Stimulated activated CD8-positive, alpha-beta memory T cell treated with anti-CD3 and anti-CD28 coated beads, Interleukin-15, amount 100 ng/mL, for 48 hours (primary cell): ENCODE measurements around the gene DVL2.

Experiments
- DNase-seq, 2 donors: peaks; one replicate each; pipeline ENCODE4 v3.0.0-alpha.2; 2020; ENCODE audit warnings: low read depth in 2 of 2

The DVL2 gene

DNA sequence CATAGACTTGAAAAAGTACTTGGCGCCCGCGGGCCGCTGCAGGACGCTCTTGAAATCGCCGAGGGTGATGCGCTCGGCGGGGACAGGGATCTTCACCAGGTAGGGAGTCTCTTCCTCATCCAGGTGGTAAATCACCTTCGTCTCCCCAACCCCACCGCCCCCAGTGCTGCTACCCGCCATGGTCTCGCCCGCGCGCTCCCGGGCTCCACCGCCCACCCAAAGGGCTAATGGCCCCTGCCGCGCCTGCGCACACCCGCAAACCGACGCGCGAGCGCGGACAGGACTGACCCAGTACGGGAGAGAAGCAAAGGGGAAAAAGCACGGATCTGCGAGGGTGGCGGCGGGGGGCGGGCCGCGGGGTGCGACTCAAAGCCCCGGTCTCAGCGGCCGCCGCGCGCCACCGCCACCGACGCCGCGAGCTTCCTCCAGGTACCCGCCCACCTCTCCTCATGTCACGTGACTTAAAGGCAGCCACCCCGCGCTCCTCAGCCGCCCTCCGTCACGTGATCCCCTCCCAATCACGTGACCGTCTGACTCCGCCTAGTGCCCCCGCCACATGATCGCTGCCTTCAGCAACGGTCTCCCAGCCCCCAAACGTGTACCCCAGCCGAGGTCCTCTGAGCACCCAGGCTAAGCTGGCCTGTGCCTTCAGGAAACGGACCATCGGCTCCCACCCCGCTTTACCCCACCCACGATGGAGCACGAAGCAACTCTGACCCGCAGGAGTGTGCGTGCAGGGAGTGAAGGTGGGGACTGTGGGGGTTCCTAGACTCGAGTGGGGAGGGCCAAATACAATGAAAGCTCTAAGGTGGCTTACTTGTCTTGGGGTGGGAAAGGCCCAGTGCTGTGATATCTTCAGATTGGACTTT lies at the start of gene DVL2:
TSS of gene DVL2 (minus strand) at position 435 of the 869 bp plus-strand sequence. CDS start at position 180, 255 bp downstream.
- peak; percentile 91 to 94 for DNase-seq

DNA sequence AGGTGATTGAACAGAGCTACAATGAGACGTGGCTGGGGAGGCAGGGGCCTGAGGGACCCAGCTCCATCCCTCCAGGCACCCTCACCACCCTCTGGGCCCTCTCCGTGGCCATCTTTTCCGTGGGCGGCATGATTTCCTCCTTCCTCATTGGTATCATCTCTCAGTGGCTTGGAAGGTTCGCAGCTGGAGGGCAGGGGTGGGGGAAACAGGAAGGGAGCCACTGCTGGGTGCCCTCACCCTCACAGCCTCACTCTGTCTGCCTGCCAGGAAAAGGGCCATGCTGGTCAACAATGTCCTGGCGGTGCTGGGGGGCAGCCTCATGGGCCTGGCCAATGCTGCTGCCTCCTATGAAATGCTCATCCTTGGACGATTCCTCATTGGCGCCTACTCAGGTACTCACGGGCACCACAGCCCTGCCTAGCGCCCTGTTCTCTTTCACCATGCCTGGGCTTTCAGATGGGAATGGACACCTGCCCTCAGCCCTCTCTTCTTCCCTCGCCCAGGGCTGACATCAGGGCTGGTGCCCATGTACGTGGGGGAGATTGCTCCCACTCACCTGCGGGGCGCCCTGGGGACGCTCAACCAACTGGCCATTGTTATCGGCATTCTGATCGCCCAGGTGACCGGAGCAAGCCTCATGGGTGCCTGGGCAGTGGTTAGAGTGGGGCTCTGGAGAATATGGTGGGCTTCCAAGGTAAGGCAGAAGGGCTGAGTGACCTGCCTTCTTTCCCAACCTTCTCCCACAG lies 49.3 kb upstream of the DVL2 start:
- DNase-seq: no peak

DNA sequence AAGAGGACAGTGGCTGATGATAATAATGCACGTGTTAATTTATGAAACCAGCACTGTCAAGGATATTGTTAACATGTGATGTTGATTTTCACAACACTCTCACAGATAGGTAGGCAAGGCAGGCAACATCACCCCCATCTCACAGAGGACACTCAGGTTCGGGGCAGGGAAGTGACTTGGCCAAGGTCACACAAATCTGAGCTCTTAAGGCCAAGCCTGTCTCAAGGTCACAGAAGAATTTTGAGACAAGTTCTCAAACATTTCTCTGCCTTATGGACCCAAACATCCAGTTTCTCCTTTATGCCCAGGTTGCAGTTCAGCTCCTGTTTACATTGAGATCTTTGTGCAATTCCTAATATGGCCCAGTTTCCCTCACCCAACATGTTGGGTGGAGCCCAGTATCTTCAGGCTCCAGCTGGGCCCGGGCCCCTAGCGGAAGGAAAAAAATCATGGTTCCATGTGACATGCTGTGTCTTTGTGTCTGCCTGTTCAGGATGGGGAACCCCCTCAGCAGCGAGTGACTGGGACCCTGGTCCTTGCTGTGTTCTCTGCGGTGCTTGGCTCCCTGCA lies 48.5 kb upstream of the DVL2 start:
- no peak for DNase-seq

DNA sequence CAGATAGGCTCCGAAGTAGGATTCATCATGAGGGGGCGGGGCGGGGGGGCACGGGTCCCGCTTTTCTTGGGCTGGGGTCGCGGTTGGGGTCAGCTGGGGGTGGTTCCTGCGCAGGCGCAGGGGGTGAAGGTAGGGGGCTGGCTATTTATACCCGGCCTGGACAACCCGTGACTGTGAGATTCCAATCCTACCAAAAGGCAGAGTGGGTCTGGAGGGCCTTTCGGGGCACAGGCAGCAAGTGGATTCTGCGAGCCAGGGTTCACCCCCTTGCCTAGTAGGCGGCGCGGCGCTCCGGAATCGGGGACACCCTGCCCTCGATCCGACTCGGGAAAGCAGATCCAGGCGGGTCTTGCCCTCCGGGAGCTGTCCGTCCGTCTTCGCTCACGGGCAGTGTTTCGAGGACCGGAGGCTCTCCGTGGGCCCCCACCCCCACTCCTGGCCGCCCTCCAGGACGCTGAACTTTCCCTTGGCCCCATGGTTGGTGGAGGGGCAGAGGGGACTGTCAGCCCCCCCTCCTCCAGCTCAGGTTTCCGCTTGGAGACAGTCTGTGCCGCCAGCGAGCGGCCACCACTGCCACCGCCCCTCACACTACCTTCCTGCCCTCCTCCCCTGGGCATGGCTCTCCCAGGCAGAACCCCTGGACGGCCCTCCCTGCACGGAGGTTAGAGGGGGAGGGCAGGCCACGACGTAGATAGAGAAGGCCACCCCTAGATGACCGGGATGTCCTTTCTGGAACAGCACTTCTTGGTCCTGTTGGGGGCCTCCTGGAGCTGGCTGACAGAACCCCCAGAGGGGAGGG lies 47.8 kb upstream of the DVL2 start:
- DNase-seq: no peak

DNA sequence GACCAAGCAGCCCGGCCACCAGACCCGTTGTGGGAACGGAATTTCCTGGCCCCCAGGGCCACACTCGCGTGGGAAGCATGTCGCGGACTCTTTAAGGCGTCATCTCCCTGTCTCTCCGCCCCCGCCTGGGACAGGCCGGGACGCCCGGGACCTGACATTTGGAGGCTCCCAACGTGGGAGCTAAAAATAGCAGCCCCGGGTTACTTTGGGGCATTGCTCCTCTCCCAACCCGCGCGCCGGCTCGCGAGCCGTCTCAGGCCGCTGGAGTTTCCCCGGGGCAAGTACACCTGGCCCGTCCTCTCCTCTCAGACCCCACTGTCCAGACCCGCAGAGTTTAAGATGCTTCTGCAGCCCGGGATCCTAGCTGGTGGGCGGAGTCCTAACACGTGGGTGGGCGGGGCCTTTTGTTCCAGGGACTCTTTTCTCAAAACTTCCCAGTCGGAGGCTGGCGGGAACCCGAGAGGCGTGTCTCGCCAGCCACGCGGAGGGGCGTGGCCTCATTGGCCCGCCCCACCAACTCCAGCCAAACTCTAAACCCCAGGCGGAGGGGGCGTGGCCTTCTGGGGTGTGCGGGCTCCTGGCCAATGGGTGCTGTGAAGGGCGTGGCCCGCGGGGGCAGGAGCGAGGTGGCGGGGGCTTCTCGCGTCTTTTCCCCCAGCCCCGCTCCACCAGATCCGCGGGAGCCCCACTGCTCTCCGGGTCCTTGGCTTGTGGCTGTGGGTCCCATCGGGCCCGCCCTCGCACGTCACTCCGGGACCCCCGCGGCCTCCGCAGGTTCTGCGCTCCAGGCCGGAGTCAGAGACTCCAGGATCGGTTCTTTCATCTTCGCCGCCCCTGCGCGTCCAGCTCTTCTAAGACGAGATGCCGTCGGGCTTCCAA lies 47.0 kb upstream of the DVL2 start, which contains the start of gene SLC2A4:
TSS of gene SLC2A4 (plus strand) at position 645 of the 879 bp plus-strand sequence. CDS start at position 862, 217 bp downstream.
- peak; percentile 84 to 86 for DNase-seq

DNA sequence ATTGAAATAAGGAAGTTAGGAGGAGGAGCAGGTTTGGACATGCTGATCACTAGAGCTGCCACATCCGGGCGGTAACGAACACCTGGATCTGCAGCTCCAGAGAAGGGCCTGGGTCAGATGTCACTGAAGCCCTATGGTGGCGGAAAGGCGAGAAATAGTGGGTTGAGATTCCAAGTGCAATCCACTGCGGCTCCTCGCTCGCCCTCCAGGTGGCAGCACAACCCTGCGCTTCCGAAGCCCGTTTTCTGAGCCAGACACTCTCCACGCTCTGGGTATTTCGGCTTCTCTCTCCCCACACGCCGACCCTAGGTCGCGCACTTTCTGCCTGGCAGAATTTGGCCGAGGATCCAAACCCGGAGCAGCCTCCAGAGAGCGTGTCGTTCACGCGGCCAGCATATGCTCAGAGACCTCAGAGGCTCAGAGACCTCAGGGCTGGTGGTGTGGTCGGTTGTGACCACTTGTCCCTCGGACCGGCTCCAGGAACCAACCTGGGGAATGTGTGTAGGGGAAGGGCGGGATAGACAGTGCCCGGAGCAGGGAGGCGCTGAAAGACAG lies 46.3 kb upstream of the DVL2 start:
- DNase-seq: peak; percentile 71 to 74

DNA sequence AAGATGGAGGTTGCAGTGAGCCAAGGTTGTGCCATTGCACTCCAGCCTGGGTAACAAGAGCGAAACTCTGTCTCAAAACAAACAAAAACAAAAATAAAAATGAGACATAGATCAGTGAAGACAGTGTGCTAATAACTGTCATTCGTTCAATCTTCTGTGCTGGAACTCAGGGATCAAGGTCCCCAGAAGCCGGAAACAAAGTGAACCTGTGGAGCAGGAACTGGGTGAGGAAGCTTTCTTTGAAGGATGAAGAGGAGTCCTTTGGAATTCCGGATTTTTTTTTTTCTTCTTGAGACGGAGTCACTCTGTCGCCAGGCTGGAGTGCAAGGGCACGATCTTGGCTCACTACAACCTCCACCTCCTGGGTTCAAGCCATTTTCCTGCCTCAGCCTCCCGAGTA lies 45.1 kb upstream of the DVL2 start:
- DNase-seq: no peak

DNA sequence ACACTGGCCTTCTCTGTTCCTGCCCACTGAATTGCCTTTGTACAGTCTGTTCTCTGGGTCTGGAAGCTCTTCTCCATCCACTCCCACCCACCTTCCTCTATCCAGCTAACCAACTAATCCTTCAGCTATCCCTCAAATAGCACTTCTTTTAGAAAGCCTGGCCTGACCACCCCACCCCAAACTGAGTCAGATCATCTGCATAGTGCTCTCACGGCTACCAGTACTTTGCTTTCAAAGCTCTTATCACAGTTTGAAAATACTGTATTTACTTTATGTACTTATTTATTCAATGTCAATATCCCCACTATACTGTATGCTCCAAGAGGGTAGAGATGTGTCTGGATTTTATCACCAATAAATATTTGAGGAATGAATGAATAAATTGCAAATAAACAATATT lies 32.5 kb upstream of the DVL2 start:
- DNase-seq: no peak

DNA sequence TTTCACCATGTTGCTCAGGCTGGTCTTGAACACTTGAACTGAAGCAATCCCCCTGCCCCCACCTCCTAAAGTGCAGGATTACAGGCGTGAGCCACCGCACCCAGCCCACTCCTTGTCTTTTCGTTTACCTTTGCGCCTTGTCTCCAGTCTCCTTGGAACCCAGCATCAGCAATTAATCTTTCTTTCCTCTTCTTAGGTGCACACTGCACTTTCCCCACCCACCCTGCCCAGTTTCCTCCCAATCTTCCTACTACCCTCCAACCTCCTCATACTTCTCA lies 29.4 kb upstream of the DVL2 start:
- no peak for DNase-seq

DNA sequence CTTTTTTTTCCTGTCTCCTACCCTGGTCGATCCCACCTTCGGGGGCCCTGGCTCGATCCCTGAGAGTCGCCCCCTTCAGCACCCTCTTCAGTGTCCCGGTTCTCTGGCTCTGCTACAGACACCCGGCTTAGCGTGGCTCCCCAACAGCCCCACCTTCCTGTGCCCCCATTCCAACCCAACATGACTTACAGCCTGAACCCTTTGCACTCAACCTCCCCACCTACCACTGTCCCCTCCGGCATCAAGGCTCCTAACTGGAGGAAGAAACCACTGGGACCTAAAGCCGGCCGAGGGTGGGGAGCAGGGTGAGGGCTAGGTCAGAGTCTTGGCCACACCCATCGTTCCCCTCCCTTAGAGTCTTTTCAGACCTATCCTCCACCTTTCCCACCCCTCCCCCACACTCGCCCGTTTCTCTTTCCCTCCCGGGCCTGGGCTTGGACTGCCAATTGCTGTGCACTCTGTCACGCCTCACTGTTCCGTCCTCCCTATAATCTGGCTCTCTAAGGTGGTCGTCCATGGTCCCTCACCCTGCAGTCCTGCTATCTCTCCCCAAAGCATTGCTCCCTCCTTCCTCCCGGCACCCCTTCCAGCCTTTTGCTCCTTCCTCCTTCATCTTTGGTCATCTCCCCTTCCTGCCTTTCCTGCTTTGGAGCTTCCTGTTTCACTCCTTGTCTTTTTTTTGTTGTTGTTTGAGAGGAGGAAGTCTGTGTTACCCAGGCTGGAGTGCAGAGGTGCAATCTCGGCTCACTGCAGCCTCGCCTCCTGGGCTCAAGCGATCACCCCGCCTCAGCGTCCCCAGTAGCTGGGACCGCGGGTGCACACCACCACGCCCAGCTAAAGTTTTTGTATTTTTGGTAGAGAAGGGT lies 28.9 kb upstream of the DVL2 start:
- no peak for DNase-seq

DNA sequence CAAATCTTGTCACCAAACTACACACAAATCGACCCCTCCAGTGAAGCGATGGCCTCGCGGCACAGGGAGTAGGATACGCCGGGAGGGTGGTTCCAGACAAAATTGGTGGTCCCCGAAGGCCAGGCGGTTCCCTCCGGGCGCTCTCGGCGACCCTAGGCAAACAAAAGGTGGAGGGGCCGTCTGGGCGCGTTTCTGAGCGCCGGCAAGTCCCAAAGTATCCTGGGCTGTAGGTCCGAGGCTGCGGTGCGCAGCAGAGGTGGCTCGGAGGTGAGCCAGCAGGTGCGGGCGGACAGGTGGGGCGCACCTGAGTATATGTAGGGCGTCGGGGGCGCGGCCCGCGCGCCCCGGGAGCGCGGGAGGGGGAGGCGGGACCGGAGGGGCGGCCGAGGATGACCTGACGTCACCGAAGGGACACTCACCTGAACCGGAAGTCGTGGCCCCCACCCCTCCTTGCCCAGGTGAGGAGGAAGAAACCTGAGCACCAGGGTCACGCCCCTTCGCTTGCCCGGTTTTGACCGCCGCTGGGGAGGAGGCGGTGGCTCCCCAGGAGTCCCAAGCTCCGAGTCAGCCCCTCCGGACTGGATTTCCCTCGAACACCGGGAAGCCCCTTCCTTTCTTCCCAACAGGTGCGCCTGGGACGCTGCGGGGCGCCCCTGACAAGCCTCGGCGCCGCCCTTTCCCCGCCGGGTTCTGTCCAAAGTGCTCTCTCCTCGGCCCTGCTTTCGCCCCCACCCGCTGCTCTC lies 28.0 kb upstream of the DVL2 start, which contains the start of gene CLDN7:
TSS of gene CLDN7 (minus strand) at position 287 of the 743 bp plus-strand sequence. CDS start 435 bp downstream, outside the sequence.
- no peak for DNase-seq

DNA sequence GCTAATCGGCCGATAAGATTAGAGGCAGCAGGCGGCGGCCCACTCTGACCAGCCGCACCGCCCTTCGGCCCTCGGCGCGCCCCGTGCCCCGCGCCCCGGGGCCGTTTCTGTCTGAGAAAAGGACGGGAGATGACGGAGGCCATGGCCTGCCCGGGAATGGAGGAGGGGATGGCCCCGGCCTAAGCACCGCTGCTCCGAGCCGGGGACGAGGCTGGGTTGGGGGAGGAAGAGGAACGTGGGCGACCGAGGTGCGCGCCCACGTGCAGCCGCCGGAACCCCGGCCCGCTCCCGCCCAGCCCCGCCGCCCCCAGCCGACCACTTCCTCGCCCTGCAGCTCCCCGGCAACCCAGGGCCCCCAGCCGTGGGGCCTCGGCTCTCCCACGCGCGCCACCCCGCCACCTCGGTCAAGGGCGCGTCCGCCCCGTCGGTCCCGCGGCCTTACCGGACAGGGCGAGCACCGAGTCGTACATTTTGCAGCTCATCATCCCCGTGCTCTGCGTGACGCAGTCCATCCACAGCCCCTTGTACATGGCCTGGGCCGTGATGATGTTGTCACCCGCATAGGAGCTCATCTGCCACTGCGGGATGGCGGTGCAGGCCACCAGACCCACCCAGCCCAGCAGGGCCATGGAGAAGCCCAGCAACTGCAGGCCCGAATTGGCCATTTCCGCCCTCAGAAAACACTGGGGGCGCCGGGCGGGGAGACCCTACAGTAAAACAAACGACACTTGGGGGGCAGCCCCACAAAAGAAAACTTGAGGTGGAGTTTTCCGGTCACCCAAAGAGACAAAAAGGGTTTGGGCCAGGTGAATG lies 27.3 kb upstream of the DVL2 start:
- DNase-seq: no peak

DNA sequence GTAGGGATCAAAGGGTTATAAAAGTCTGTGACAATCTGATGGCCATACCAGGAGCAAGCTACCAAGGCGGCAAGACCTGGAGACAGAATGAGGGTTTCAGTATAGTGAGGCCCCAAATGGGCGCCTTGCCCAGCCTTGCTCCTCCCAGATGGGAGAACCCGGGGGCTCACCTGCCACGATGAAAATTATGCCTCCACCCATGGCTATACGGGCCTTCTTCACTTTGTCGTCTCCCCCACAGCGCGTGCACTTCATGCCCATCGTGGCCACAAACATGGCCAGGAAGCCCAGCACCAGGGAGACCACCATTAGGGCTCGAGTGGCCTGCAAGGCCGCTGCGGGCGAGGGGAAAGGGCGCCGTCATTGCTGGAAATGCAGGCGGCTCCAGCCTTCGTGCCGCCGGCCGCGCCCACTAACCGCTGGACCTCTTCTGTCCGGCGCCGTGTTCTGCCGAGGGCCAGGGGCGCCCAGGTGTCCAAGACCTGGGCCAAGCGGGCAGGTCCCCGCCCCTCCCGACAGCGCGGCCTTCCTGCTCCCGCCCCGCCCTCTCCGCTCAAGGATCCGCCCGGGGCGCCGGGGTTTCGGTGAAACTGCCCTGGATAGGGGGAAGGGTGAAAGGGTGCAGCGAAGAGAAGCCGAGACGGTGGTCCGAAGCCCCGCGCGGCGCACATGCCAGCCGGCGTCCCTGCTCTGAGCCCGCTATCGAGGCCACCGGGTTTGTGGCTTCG lies 26.5 kb upstream of the DVL2 start:
- DNase-seq: no peak

DNA sequence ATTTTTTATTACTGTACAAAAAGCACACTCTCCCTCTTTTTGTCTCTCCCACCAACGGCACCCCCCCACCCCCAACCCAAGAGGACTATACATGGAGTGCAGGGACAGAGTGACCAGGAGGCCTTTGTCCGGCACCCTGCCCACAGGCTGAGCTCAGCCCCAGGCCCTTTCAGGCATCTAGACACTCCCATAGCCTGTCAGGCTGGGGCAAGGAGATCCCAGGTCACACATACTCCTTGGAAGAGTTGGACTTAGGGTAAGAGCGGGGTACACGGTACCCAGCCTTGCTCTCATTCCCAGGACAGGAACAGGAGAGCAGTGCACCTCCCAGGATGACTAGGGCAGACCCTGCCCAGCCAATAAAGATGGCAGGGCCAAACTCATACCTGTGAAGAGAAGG lies 25.8 kb upstream of the DVL2 start:
- no peak for DNase-seq

DNA sequence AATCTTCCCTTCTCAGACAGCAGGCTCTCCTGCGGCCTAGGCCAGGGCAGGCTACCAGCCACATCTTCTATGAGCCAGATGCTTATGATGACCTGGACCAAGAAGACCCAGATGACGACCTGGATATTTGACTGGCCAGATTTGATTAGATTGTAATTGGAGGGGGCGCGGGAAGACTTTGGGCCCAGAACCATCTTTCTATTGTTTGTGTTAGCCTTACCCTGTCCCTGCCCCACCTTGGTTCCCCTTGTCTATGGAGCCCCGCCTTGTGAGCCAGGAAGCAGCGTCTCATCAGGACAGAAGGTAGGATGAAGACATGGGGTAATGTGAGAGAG lies 25.2 kb upstream of the DVL2 start:
- no peak for DNase-seq

DNA sequence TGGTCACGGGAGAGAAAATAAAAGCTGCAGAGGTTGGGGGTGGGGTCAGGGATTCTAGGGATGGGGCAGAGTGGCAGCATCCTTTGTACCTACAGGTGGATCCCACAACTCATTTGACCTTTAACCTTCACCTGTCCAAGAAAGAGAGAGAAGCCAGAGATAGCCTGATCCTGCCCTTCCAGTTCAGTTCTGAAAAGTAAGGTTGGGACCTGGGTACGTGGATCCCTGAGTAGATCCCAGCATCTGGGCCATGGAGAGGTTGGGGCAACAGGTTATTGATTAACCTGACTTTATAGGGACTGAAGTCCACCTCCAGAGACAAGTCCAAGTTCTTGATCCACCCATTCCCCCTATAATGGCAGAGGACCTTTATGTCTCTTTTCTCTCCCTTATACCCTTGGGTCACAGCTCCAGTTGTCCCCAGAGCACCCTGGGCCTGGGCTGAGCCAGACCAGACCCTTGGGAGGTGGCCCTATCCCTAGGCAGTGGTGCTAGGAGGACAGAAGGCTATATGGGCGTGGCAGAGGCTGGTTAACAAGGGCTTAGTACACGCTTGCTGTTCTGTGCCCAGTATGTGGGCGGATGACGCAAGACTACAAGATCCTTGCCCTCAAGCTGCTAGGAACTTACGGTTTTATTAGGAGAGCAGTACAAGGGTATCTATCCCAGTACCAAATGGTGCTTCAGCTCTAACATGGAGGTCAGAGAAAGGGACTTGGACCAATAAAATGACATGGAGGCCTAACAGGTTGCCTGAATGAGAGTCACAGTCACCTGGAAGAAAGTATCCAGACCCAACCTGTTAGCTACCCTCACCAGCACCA lies 24.6 kb upstream of the DVL2 start:
- DNase-seq: no peak
